K562 (cell line): ENCODE data around the gene ICAM1. TPM values are rescaled to one million over a fixed set of nuclear protein-coding genes. Genes with fewer than 3 reads are reported as not detected.
A peak's percentile ranks its signal among the peaks of the same experiment; 100 is the strongest.

ENCODE experiments used
- BACH1 ChIP-seq: fragments of 200-800 bp; sonication (Bioruptor generic); IDR thresholded peaks from 2 replicates; pipeline ENCODE4 v1.6.1; 2016; ENCODE audit warnings: missing genetic modification characterization, missing compliant biosample characterization
- CBFA2T2 ChIP-seq: fragments of 450-650 bp; conservative IDR thresholded peaks from 2 replicates; pipeline ENCODE4 v1.6.1; 2017; ENCODE audit warnings: mild to moderate bottlenecking
- CBX8 ChIP-seq: fragments of 200-600 bp; sonication (generic); IDR thresholded peaks from 2 replicates; pipeline ENCODE4 v1.6.1; 2012; ENCODE audit warnings: borderline replicate concordance, mixed run types, low read depth, mild to moderate bottlenecking, moderate library complexity, mixed read lengths, low read length, control low read depth, inconsistent platforms; ENCODE audit not compliant: poor library complexity, severe bottlenecking; ENCODE audit errors: extremely low read depth
- CHCHD3 ChIP-seq: fragments of 250-450 bp; sonication (Bioruptor Pico); IDR thresholded peaks from 2 replicates; pipeline ENCODE4 v2.1.2; 2022; ENCODE audit warnings: mild to moderate bottlenecking
- DIDO1 ChIP-seq: fragments of 450-650 bp; IDR thresholded peaks from 2 replicates; pipeline ENCODE4 v1.6.1; 2016; ENCODE audit warnings: low read depth, missing biosample characterization, missing genetic modification characterization
- EP400 ChIP-seq: fragments of 450-650 bp; IDR thresholded peaks from 2 replicates; pipeline ENCODE4 v1.6.1; 2017; ENCODE audit warnings: antibody characterized with exemption, mild to moderate bottlenecking, moderate library complexity
- ETV5 ChIP-seq: sonication (generic); formaldehyde crosslinking; IDR thresholded peaks from 2 replicates; pipeline ENCODE4 v1.4.0; 2020; ENCODE audit warnings: low read depth, mild to moderate bottlenecking, missing genetic modification reagents
- GABPB2 ChIP-seq: fragments of 250-450 bp; sonication (Bioruptor Pico); conservative IDR thresholded peaks from 2 replicates; pipeline ENCODE4 v1.5.1; 2021; ENCODE audit warnings: mild to moderate bottlenecking
- HDAC2 ChIP-seq: fragments of 450-650 bp; IDR thresholded peaks from 2 replicates; pipeline ENCODE4 v1.6.1; 2016; ENCODE audit warnings: mild to moderate bottlenecking
- HMGN3 ChIP-seq: IDR thresholded peaks from 2 replicates; pipeline ENCODE4 v1.6.1; 2011; ENCODE audit warnings: borderline replicate concordance, low read depth, mild to moderate bottlenecking, mixed read lengths, low read length; ENCODE audit not compliant: insufficient read length; ENCODE audit errors: extremely low read depth
- MTA3 ChIP-seq: fragments of 450-650 bp; formaldehyde crosslinking; IDR thresholded peaks from 2 replicates; pipeline ENCODE4 v1.6.1; 2017; ENCODE audit warnings: mild to moderate bottlenecking, borderline replicate concordance
- NR2F6 ChIP-seq: fragments of 450-650 bp; formaldehyde crosslinking; IDR thresholded peaks from 2 replicates; pipeline ENCODE4 v1.4.0; 2020; ENCODE audit warnings: mild to moderate bottlenecking
- PHTF2 ChIP-seq: fragments of 250-450 bp; sonication (Bioruptor Pico); IDR thresholded peaks from 2 replicates; pipeline ENCODE4 v1.5.0; 2021; ENCODE audit warnings: mild to moderate bottlenecking
- SRSF9 ChIP-seq: fragments of 200-400 bp; formaldehyde crosslinking; IDR thresholded peaks from 2 replicates; pipeline ENCODE4 v1.6.1; 2017; ENCODE audit warnings: low read depth, low read length, borderline replicate concordance
- TAF9B ChIP-seq: fragments of 450-650 bp; IDR thresholded peaks from 2 replicates; pipeline ENCODE4 v1.6.1; 2018; ENCODE audit warnings: mild to moderate bottlenecking; ENCODE audit not compliant: partially characterized antibody
- ZBTB7A ChIP-seq: IDR thresholded peaks from 2 replicates; pipeline ENCODE4 v1.6.1; 2011; ENCODE audit warnings: low read depth, mild to moderate bottlenecking, low read length, moderate library complexity, borderline replicate concordance; ENCODE audit not compliant: control insufficient read depth
- ZNF561 ChIP-seq: fragments of 450-650 bp; formaldehyde crosslinking; conservative IDR thresholded peaks from 2 replicates; pipeline ENCODE4 v1.4.0; 2020; ENCODE audit warnings: mild to moderate bottlenecking, moderate library complexity
- polyA plus RNA-seq, 8 experiments: library from polyadenylated mRNA; depleted of rRNA in 4 of 8; stranded (reverse) in 5 of 8; unstranded in 3 of 8; fragments of >200 nt; fragmentation: Nextera tagmentation in 2 of 8; fragmentation: Illumina TruSeq in 1 of 8; extraction: Ambion mirVana in 2 of 8; extraction: Trizol in 1 of 8; gene quantifications; 2 replicates each; pipeline versions ENCODE4 v1.2.1 to v1.2.3, GENCODE V29; 2011 to 2014; ENCODE audit warnings: inconsistent platforms in 1 of 8, missing spikeins in 1 of 8
- total RNA-seq, 7 experiments: library from RNA; depleted of rRNA in 6 of 7; stranded (reverse); fragments of >200 nt in 6 of 7; fragmentation: Illumina TruSeq in 2 of 7; extraction: Trizol in 2 of 7; gene quantifications; 2 replicates each; pipeline versions ENCODE4 v1.2.1 to v1.2.3, GENCODE V29; 2011 to 2021; ENCODE audit warnings: low replicate concordance in 1 of 7
- TF ChIP-seq, protein P1 (sequence below): fragments of 450-650 bp; IDR thresholded peaks from 2 replicates; pipeline ENCODE4 v1.6.1; 2016; ENCODE audit warnings: low read depth, mild to moderate bottlenecking, moderate library complexity
- TF ChIP-seq, protein P2 (sequence below): IDR thresholded peaks from 3 replicates; pipeline ENCODE4 v1.6.1; 2011; ENCODE audit warnings: borderline replicate concordance, mild to moderate bottlenecking, moderate library complexity; ENCODE audit not compliant: insufficient read length; ENCODE audit errors: extremely low read depth
- TF ChIP-seq, protein P3 (sequence below): fragments of 450-650 bp; IDR thresholded peaks from 2 replicates; pipeline ENCODE4 v1.6.1; 2017; ENCODE audit warnings: mild to moderate bottlenecking, moderate library complexity
- TF ChIP-seq, protein P4 (sequence below): fragments of 450-650 bp; IDR thresholded peaks from one replicate; pipeline ENCODE4 v1.6.1; 2018; ENCODE audit warnings: mild to moderate bottlenecking, moderate library complexity; ENCODE audit not compliant: partially characterized antibody

Gene ICAM1
- total and polyA plus RNA-seq, 9 of the 15 experiments (the other 6 are each of a cell fraction or from before 2014, with no cell fraction given), result 2.3 to 24.4 (median 13.4) TPM

DNA sequence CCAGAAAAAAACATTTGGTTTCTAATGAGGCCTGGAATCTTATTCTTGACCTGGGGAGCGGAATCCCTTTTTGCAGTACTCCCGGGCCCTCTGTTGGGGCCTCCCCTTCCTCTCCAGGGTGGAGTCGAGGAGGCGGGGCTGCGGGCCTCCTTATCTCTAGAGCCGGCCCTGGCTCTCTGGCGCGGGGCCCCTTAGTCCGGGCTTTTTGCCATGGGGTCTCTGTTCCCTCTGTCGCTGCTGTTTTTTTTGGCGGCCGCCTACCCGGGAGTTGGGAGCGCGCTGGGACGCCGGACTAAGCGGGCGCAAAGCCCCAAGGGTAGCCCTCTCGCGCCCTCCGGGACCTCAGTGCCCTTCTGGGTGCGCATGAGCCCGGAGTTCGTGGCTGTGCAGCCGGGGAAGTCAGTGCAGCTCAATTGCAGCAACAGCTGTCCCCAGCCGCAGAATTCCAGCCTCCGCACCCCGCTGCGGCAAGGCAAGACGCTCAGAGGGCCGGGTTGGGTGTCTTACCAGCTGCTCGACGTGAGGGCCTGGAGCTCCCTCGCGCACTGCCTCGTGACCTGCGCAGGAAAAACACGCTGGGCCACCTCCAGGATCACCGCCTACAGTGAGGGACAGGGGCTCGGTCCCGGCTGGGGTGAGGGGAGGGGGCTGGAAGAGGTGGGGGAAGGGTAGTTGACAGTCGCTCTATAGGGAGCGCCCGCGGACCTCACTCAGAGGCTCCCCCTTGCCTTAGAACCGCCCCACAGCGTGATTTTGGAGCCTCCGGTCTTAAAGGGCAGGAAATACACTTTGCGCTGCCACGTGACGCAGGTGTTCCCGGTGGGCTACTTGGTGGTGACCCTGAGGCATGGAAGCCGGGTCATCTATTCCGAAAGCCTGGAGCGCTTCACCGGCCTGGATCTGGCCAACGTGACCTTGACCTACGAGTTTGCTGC, 16.1 kb downstream of the ICAM1 start, which contains the start of gene ICAM4 (continued):
- TF ChIP-seq, protein P1, sequence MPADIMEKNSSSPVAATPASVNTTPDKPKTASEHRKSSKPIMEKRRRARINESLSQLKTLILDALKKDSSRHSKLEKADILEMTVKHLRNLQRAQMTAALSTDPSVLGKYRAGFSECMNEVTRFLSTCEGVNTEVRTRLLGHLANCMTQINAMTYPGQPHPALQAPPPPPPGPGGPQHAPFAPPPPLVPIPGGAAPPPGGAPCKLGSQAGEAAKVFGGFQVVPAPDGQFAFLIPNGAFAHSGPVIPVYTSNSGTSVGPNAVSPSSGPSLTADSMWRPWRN, result 0 out of 2 replicates have a peak, but pooled peaks have one; percentile 55
- TF ChIP-seq PHTF2 (CRISPR knock-in tag), result peak; percentile 21; the same call in 1 of the 2 replicates
- peak; percentile 83 for TF ChIP-seq HMGN3
- no peak for TF ChIP-seq GABPB2 (CRISPR knock-in tag)
- TF ChIP-seq, protein P2, sequence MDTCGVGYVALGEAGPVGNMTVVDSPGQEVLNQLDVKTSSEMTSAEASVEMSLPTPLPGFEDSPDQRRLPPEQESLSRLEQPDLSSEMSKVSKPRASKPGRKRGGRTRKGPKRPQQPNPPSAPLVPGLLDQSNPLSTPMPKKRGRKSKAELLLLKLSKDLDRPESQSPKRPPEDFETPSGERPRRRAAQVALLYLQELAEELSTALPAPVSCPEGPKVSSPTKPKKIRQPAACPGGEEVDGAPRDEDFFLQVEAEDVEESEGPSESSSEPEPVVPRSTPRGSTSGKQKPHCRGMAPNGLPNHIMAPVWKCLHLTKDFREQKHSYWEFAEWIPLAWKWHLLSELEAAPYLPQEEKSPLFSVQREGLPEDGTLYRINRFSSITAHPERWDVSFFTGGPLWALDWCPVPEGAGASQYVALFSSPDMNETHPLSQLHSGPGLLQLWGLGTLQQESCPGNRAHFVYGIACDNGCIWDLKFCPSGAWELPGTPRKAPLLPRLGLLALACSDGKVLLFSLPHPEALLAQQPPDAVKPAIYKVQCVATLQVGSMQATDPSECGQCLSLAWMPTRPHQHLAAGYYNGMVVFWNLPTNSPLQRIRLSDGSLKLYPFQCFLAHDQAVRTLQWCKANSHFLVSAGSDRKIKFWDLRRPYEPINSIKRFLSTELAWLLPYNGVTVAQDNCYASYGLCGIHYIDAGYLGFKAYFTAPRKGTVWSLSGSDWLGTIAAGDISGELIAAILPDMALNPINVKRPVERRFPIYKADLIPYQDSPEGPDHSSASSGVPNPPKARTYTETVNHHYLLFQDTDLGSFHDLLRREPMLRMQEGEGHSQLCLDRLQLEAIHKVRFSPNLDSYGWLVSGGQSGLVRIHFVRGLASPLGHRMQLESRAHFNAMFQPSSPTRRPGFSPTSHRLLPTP, result no peak
- TF ChIP-seq DIDO1 (tag), result no peak
- TF ChIP-seq ETV5 (CRISPR knock-in tag), result no peak
- no peak for TF ChIP-seq ZNF561 (CRISPR knock-in tag)
- TF ChIP-seq ZBTB7A, result peak; percentile 90
- TF ChIP-seq EP400, result peak; percentile 61
- TF ChIP-seq CBX8, result no peak
- peak; percentile 45; the same call in 1 of the 2 replicates for TF ChIP-seq HDAC2
- TF ChIP-seq CBFA2T2, result peak; percentile 13; the same call in 1 of the 2 replicates
- TF ChIP-seq CHCHD3 (CRISPR knock-in tag), result no peak
- peak; percentile 49 for TF ChIP-seq TAF9B
- TF ChIP-seq, protein P3, sequence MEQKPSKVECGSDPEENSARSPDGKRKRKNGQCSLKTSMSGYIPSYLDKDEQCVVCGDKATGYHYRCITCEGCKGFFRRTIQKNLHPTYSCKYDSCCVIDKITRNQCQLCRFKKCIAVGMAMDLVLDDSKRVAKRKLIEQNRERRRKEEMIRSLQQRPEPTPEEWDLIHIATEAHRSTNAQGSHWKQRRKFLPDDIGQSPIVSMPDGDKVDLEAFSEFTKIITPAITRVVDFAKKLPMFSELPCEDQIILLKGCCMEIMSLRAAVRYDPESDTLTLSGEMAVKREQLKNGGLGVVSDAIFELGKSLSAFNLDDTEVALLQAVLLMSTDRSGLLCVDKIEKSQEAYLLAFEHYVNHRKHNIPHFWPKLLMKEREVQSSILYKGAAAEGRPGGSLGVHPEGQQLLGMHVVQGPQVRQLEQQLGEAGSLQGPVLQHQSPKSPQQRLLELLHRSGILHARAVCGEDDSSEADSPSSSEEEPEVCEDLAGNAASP, result no peak
- TF ChIP-seq SRSF9, result no peak
- no peak for TF ChIP-seq BACH1 (tag)
- TF ChIP-seq, protein P4, sequence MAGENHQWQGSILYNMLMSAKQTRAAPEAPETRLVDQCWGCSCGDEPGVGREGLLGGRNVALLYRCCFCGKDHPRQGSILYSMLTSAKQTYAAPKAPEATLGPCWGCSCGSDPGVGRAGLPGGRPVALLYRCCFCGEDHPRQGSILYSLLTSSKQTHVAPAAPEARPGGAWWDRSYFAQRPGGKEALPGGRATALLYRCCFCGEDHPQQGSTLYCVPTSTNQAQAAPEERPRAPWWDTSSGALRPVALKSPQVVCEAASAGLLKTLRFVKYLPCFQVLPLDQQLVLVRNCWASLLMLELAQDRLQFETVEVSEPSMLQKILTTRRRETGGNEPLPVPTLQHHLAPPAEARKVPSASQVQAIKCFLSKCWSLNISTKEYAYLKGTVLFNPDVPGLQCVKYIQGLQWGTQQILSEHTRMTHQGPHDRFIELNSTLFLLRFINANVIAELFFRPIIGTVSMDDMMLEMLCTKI, result no peak
- TF ChIP-seq NR2F6, result no peak
- peak; percentile 71 for TF ChIP-seq MTA3
